Stimulated activated naive CD8-positive, alpha-beta T cell treated with anti-CD3 and anti-CD28 coated beads, Interleukin-15, amount 100 ng/mL, for 72 hours (primary cell): ENCODE results near the gene FOXO6.

Experiments used
- ATAC-seq: fragments of 150-1000 bp; cut with Tn5 transposase; 2 replicates; pipeline ENCODE4 v1.10.0; 2021; ENCODE audit warnings: mild to moderate bottlenecking, moderate library complexity
- DNase-seq, 2 donors: peaks; one replicate each; pipeline ENCODE4 v3.0.0; 2021 to 2022
- H3K27ac Mint-ChIP-seq, 2 donors: one replicate each; pipeline ENCODE4 v1.8.0; 2022; ENCODE audit warnings: mild to moderate bottlenecking in 2 of 2, mixed read lengths in 2 of 2, moderate library complexity in 2 of 2
- H3K27me3 Mint-ChIP-seq: one replicate; pipeline ENCODE4 v1.8.0; 2022; ENCODE audit warnings: mixed read lengths
- H3K4me1 Mint-ChIP-seq: one replicate; pipeline ENCODE4 v1.8.0; 2022; ENCODE audit warnings: mild to moderate bottlenecking, mixed read lengths
- H3K4me3 Mint-ChIP-seq, 2 donors: one replicate each; pipeline ENCODE4 v1.8.0; 2022; ENCODE audit warnings: mild to moderate bottlenecking in 2 of 2, mixed read lengths in 2 of 2, moderate library complexity in 1 of 2
- H3K9me3 Mint-ChIP-seq, 2 donors: one replicate each; pipeline ENCODE4 v1.8.0; 2022; ENCODE audit warnings: mixed read lengths in 2 of 2

FOXO6 gene

DNA sequence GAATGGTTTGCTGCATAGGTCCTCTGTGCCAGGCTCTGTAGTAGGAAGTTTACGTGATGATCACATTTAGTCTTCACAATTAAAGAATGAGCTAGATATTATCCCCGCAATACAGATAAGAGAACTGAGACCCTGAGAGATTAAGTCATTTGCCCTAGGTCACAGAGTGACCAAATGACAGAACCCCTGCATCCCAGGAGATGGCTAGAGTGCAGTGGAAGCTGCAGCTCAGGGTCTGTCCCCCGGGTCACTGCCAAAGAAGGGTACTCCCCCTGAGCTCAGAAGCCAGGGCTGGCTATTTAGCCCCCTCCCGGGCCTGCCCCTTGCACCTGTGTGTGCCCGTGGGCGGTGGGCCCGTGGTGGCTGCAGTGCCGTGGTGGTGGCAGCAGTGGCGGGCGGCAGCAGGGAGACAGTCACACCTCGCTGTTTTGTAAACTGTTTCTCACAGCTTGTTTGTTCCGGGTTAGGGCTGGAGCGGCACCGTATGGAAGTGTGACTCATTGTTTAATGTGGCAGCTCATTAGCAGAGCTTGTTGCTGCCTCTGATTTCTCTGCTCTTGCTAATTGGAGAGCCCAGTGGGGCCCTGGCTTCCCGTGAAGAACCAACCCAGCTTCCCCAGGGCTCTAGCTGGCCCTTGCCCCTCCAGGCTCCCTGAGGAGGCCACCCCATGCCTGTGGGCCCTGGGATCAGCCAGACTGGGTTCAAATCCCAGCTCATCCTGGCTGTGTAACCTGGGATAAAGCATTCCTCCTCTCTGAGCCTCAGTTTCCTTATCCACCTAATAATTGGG is 19.3 kb upstream of the FOXO6 start:
- ATAC-seq (no peak), DNase-seq (no peak)
- Mint-ChIP-seq H3K27me3 (peaks cover 46% of the 10 kb centered on the region), H3K4me3 (no peak overlapping the region), H3K27ac (no peak overlapping the region), H3K9me3 (peaks cover 14 to 18% of the 10 kb centered on the region in 2 donors), H3K4me1 (peaks cover 41% of the 10 kb centered on the region)

DNA sequence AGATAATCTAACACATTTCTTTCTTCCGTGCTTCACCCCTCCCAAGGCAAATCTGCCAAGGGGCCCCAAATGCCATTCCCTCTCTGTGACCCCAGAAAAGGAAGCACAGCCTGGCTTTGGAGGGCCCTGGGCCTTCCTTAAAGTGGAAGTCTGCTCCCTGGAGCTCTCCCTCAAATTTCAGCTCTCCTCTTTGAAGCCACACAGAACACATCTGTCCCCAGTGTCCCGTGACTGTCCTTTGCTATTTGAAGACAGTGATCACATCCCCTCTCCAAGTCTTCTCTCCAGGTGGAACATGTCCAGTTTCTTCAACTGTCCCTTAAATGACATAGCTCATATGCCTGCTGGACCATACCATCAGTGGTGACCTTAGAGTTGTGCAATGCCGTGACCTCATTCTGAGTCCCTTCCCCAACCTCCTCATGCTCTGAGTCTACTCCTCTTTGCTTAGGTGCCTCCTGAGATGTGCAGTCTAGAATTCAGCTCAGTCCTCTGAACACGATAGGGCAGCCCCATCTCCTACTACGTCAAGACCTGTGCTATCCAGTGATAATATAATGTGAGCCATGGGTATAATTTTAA is 18.4 kb upstream of the FOXO6 start:
- Mint-ChIP-seq H3K4me1 (peaks cover 41% of the 10 kb centered on the region), H3K27ac (peak overlapping the region in 1 of 2 donors; percentile 36), H3K9me3 (peaks cover 14 to 18% of the 10 kb centered on the region in 2 donors), H3K27me3 (peaks cover 37% of the 10 kb centered on the region), H3K4me3 (no peak overlapping the region)
- DNase-seq (no peak), ATAC-seq (no peak)

DNA sequence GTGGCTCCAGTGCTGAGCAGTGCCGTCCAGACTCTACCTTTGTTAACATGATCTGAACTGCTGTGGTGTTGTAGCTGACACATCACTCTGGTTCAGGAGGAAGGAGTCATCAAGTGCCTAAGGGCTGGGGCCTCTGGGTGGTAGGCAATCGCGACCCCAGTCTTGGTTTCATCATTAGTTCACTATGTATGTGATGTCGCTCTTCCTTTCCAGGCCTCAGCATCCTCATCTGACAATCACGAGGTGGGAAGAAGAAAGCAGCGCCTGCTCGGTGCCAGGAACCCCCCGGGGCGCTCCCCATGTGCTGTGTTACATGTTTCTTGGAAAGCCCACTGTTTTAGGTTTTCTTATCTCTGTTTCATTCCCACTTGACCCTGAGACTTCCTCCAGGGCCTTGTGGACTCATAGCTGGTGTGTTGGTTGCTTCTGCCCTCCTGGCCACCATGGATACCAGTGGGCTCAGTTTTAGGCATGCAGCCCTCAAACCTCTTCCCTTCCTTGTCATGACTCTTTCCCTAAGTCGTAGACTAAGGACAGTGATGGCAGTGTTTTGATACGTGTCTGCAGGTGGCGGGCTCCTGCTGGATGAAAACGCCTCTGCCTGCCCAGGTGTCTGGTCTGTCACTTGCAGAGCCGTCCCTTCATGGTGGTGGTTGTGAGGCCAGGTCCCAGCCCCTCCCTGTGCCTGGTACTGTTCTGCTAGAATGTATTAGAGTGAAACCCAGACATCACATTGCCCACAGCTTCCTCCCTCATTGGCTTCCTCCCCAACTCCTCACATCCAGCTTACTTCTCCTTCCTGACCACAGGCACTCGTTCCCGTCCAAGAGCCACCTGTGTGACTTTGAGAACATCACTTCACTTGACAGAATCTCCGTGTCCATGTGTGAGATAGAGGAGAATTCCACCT is 17.2 kb upstream of the FOXO6 start:
- H3K4me1 Mint-ChIP-seq, result peaks cover 41% of the 10 kb centered on the region
- peak; percentile 75 for ATAC-seq
- H3K27ac Mint-ChIP-seq, result peak overlapping the region; percentile 15 to 58
- peaks cover 2 to 10% of the 10 kb centered on the region in 2 donors for H3K9me3 Mint-ChIP-seq
- peak overlapping the region; percentile 59 to 69 for H3K4me3 Mint-ChIP-seq
- peak in 1 of 2 donors; percentile 63 for DNase-seq
- peaks cover 38% of the 10 kb centered on the region for H3K27me3 Mint-ChIP-seq

GRCh38 chr1:41344708-41345159 is 16.5 kb upstream of the FOXO6 start:
- Mint-ChIP-seq H3K4me1 (peaks cover 41% of the 10 kb centered on the region), H3K4me3 (peak overlapping the region; percentile 59 to 69), H3K27me3 (peaks cover 45% of the 10 kb centered on the region), H3K27ac (peak overlapping the region; percentile 15 to 58), H3K9me3 (peaks cover 0 to 5% of the 10 kb centered on the region in 2 donors)
- peak in 1 of 2 donors; percentile 77 for DNase-seq
- peak; percentile 91 for ATAC-seq

GRCh38 chr1:41345434-41346075 is 15.7 kb upstream of the FOXO6 start:
- Mint-ChIP-seq H3K27me3 (peaks cover 44% of the 10 kb centered on the region), H3K27ac (no peak overlapping the region), H3K9me3 (no peaks in the 10 kb centered on the region), H3K4me1 (peaks cover 41% of the 10 kb centered on the region), H3K4me3 (no peak overlapping the region)
- DNase-seq (no peak), ATAC-seq (no peak)

DNA sequence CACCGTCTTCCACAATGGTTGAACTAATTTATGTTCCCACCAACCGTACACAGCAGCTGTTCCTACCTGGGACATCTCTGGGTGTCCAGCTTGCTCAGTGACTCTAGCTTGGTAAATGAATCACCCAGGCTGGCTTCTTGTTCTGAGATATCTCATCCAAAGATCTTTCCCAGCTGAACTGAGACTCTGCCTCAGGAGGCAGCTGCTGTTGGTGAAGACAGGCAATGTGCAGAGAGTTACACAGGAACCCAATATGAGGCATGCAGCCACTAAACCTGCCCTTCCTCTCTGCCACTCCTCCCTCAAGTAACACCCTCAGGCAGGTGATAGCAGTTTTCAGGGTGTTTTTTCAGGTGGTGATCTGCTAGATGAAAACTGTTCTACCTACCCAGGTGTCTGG is 14.0 kb upstream of the FOXO6 start:
- Mint-ChIP-seq H3K27ac (no peak overlapping the region), H3K27me3 (peaks cover 40% of the 10 kb centered on the region), H3K4me1 (peaks cover 32% of the 10 kb centered on the region), H3K9me3 (no peaks in the 10 kb centered on the region), H3K4me3 (no peak overlapping the region)
- DNase-seq, result no peak
- no peak for ATAC-seq

DNA sequence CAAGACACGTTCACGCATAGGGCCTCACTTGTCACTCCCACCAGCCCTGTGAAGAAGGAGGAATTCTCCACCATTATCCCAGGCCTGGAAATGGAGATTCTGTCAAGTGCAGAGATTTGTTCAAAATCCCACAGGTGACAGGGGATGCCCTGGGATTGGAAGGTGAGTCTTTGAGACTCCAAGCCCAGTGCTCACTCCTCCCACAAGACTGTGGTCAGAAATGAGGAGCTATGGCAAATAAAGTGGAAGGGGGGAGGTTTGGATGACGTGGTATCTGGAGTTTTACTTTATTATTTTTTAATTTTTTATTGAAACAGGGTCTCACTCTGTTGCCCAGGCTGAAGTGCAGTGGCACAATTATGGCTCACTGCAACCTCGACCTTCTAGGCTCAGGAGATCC is 12.8 kb upstream of the FOXO6 start:
- DNase-seq (no peak), ATAC-seq (no peak)
- Mint-ChIP-seq H3K9me3 (no peaks in the 10 kb centered on the region), H3K27me3 (peaks cover 35% of the 10 kb centered on the region), H3K4me3 (no peak overlapping the region), H3K27ac (no peak overlapping the region), H3K4me1 (peaks cover 30% of the 10 kb centered on the region)

DNA sequence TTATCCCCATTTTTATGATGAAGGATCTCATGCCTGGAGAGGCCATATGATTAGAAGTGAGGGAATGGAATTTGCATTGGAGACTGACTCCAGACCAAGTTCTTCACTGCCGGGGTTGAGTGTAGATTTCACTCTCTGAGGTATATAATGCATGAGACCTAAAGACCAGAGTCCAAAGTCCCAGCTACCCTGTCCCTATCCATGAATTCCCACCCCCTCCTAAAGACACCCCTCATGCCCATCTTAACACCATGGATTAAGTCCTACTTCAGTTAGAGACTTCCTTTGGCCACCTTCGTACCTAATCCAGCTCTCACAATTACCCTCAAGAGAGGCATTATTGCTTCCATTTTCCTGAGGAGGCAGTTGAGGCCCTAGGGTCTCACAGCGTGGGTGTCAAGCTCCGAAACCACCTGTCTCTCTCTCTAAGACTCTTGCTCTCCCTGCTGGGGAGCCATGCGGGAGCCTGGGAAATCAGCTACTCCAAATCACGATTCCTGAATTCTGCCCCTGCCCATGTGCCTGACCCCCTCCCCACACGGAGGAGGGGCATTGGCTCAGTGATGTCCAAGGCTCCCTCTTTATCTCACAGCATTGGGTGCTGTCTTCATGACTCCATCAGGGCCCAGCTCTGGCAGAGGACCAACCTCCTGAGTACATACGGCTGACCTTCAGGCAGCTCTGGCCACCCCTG is 11.7 kb upstream of the FOXO6 start:
- ATAC-seq (no peak), DNase-seq (no peak)
- no peak overlapping the region for H3K27ac Mint-ChIP-seq
- H3K9me3 Mint-ChIP-seq, result no peaks in the 10 kb centered on the region
- H3K4me1 Mint-ChIP-seq, result peaks cover 26% of the 10 kb centered on the region
- H3K27me3 Mint-ChIP-seq, result peaks cover 35% of the 10 kb centered on the region
- no peak overlapping the region for H3K4me3 Mint-ChIP-seq

GRCh38 chr1:41350055-41350378 is 11.2 kb upstream of the FOXO6 start:
- Mint-ChIP-seq H3K4me3 (no peak overlapping the region), H3K9me3 (no peaks in the 10 kb centered on the region), H3K27me3 (peaks cover 35% of the 10 kb centered on the region), H3K4me1 (peaks cover 21% of the 10 kb centered on the region), H3K27ac (no peak overlapping the region)
- DNase-seq (no peak), ATAC-seq (no peak)

GRCh38 chr1:41351262-41352151 is 9.7 kb upstream of the FOXO6 start:
- no peak overlapping the region for H3K4me3 Mint-ChIP-seq
- no peaks in the 10 kb centered on the region for H3K9me3 Mint-ChIP-seq
- DNase-seq (no peak), ATAC-seq (no peak)
- peak overlapping the region in 1 of 2 donors; percentile 11 for H3K27ac Mint-ChIP-seq
- H3K4me1 Mint-ChIP-seq, result peaks cover 6% of the 10 kb centered on the region
- peaks cover 35% of the 10 kb centered on the region for H3K27me3 Mint-ChIP-seq

GRCh38 chr1:41353744-41354143 is 7.5 kb upstream of the FOXO6 start:
- H3K4me3 Mint-ChIP-seq, result no peak overlapping the region
- peak overlapping the region in 1 of 2 donors; percentile 38 for H3K27ac Mint-ChIP-seq
- no peak for DNase-seq
- ATAC-seq, result no peak
- peaks cover 46% of the 10 kb centered on the region for H3K27me3 Mint-ChIP-seq
- H3K4me1 Mint-ChIP-seq, result peaks cover 6% of the 10 kb centered on the region
- no peaks in the 10 kb centered on the region for H3K9me3 Mint-ChIP-seq

DNA sequence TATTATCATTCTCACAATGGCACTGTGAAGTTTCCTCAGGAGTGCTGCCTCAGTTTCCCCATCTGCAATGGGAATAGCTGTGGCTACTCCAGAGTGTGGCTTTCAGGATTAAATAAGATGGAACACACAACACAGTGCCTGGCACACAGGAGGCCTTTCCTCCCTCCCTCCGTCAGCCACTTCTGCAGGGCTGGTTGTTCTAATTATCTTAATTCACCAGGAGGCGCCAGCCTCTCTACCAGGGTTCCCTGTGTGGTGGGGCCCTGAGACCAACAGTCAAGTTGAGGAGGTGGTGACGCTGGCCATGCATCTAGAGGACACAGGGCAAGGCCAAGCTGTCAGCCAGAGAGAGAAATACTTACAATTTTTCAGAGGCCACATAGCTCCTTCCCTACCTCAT is 6.3 kb upstream of the FOXO6 start:
- ATAC-seq (no peak), DNase-seq (no peak)
- H3K27me3 Mint-ChIP-seq, result peaks cover 46% of the 10 kb centered on the region
- H3K4me3 Mint-ChIP-seq, result no peak overlapping the region
- H3K9me3 Mint-ChIP-seq, result no peaks in the 10 kb centered on the region
- H3K4me1 Mint-ChIP-seq, result peaks cover 6% of the 10 kb centered on the region
- no peak overlapping the region for H3K27ac Mint-ChIP-seq

GRCh38 chr1:41355356-41355755 is 5.9 kb upstream of the FOXO6 start:
- no peak overlapping the region for H3K4me3 Mint-ChIP-seq
- no peak for ATAC-seq
- H3K9me3 Mint-ChIP-seq, result no peaks in the 10 kb centered on the region
- DNase-seq, result no peak
- peaks cover 6% of the 10 kb centered on the region for H3K4me1 Mint-ChIP-seq
- no peak overlapping the region for H3K27ac Mint-ChIP-seq
- H3K27me3 Mint-ChIP-seq, result peaks cover 44% of the 10 kb centered on the region

- Mint-ChIP-seq H3K4me3 (no peak overlapping the region), H3K27ac (no peak overlapping the region), H3K27me3 (peaks cover 44% of the 10 kb centered on the region), H3K9me3 (no peaks in the 10 kb centered on the region), H3K4me1 (peaks cover 6% of the 10 kb centered on the region)
- DNase-seq (no peak), ATAC-seq (no peak)
Measured at GRCh38 chr1:41355761-41356160, 5.5 kb upstream of the FOXO6 start.
